Gastroesophageal sphincter (tissue), 3 donors: Measurements from ENCODE around the gene SLC27A2.

ENCODE experiments used
- CTCF ChIP-seq, 4 experiments: fragments of 200-600 bp in 2 of 4; fragments of 450-650 bp in 2 of 4; sonication (generic) in 1 of 4; IDR thresholded peaks; one replicate each; pipeline ENCODE4 v1.5.1; 2017 to 2019; ENCODE audit warnings: antibody characterized with exemption in 4 of 4, mild to moderate bottlenecking in 2 of 4, moderate library complexity in 2 of 4
- EP300 ChIP-seq: sonication (generic); formaldehyde crosslinking; IDR thresholded peaks from one replicate; pipeline ENCODE4 v1.6.1; 2017; ENCODE audit warnings: antibody characterized with exemption, mild to moderate bottlenecking
- POLR2A ChIP-seq, 2 donors: fragments of 450-650 bp; IDR thresholded peaks; one replicate each; pipeline ENCODE4 v1.6.1; 2017; ENCODE audit warnings: antibody characterized with exemption in 2 of 2, mild to moderate bottlenecking in 2 of 2, moderate library complexity in 1 of 2
- POLR2AphosphoS5 ChIP-seq: sonication (generic); formaldehyde crosslinking; IDR thresholded peaks from one replicate; pipeline ENCODE4 v1.6.1; 2017; ENCODE audit warnings: antibody characterized with exemption

- TF ChIP-seq POLR2A (IDR thresholded peaks at IDR 0.05) (peak in 1 of 2 donors; percentile 9), CTCF (IDR thresholded peaks at IDR 0.05) (no peak), POLR2AphosphoS5 (no peak), EP300 (no peak)
Observed at GRCh38 chr15:50182219-50183013, 420 bp downstream of the SLC27A2 start.
